Measurements from ENCODE around the gene HNRNPH3. TPM values are rescaled to one million over a fixed set of nuclear protein-coding genes. Genes with fewer than 3 reads are reported as not detected.
A peak's percentile ranks its signal among the peaks of the same experiment; 100 is the strongest.

HNRNPH3 gene
- total and polyA plus RNA-seq, 3 donors from 2014 or later: 87.9 to 220 (median 103) TPM

- no peak for DNase-seq
- no peaks in the 10 kb centered on the region for H3K36me3 ChIP-seq (ENCODE audit: low read depth, missing control alignments)
- TF ChIP-seq POLR2A (IDR thresholded peaks at IDR 0.05) (no peak), CTCF (IDR thresholded peaks at IDR 0.05) (no peak)
- H3K27me3 ChIP-seq: no peaks in the 10 kb centered on the region
- intact Hi-C loops (cut with DNase I; ENCODE audit: low total_unique reads): no loop called here
- no peak overlapping the region for H3K4me3 ChIP-seq
- no peak overlapping the region for H3K27ac ChIP-seq
- no peaks in the 10 kb centered on the region for H3K4me1 ChIP-seq
- WGBS, 2 donors: 87 to 94% methylated on average over 4 of the region's 4 CpGs
- no peaks in the 10 kb centered on the region for H3K9me3 ChIP-seq
These were observed 13.8 kb downstream of the HNRNPH3 start for GRCh38 chr10:68345621-68346020.

- intact Hi-C loops (cut with DNase I; ENCODE audit: low total_unique reads): no loop called here
- no peaks in the 10 kb centered on the region for H3K36me3 ChIP-seq (ENCODE audit: low read depth, missing control alignments)
These were observed 14.9 kb downstream of the HNRNPH3 start for GRCh38 chr10:68346774-68347173.

DNA sequence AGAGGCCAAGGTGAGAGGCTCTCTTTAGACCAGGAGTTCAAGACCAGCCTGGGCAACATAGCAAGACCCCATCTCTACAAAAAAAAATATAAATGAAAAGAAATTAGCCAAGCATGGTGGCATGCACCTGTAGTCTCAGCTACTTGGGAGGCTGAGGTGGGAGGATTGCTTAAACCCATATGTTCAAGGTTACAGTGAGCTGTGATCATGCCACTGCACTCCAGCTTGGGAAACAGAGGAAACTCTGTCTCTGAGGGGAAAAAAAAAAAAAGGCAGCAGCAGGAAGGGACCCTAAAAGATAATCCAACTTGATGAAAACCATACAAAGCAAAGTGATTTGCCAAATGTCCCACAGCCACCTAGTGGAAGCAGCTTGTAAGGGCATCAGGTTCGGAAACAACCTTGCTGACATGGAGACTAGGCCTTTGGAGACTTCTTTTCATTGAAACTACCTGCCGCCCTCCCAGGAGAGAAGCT is 16.4 kb downstream of the HNRNPH3 start:
- peak in 2 of 3 experiments; percentile 42 to 51 for TF ChIP-seq CTCF (IDR thresholded peaks at IDR 0.05)
- TF ChIP-seq POLR2A (IDR thresholded peaks at IDR 0.05): no peak
- 69 to 73% methylated on average over 2 of the region's 2 CpGs for WGBS, 2 donors

More at GRCh38 chr10:68346774-68347173, 14.9 kb downstream of the HNRNPH3 start:
- 92 to 96% methylated on average over 4 of the region's 4 CpGs for WGBS, 2 donors
- Histone ChIP-seq H3K9me3 (no peaks in the 10 kb centered on the region), H3K4me1 (no peaks in the 10 kb centered on the region), H3K27ac (no peak overlapping the region), H3K4me3 (no peak overlapping the region), H3K27me3 (no peaks in the 10 kb centered on the region)
- no peak for TF ChIP-seq POLR2A (IDR thresholded peaks at IDR 0.05)
- TF ChIP-seq CTCF (IDR thresholded peaks at IDR 0.05): no peak
- no peak for DNase-seq

DNA sequence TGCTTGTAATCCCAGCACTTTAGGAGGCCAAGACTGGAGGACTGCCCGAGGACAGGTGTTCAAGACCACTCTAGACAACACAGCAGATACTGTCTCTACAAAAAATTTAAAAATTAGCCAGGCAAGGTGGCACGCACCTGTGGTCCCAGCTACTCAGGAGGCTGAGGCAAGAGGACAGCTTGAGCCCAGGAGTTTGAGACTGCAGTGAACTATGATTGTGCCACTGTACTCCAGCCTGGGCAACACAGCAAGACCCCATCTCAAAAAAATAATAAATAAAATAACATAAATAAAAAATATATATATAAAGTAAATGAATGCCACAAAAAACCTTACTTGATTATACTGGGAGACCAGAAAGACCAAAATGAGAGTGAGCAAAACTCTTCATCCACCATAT is 21.7 kb downstream of the HNRNPH3 start:
- intact Hi-C loops (cut with DNase I; ENCODE audit: low total_unique reads): no loop called here
- no peak overlapping the region for H3K27ac ChIP-seq
- H3K4me1 ChIP-seq: no peaks in the 10 kb centered on the region
- no peaks in the 10 kb centered on the region for H3K36me3 ChIP-seq (ENCODE audit: low read depth, missing control alignments)
- no peak overlapping the region for H3K4me3 ChIP-seq
- no peak for DNase-seq
- H3K27me3 ChIP-seq: no peaks in the 10 kb centered on the region
- H3K9me3 ChIP-seq: no peaks in the 10 kb centered on the region
- 87 to 100% methylated on average over 2 of the region's 2 CpGs for WGBS, 2 donors
- no peak for TF ChIP-seq POLR2A (IDR thresholded peaks at IDR 0.05)
- TF ChIP-seq CTCF (IDR thresholded peaks at IDR 0.05): no peak

More for the DNA sequence above, 16.4 kb downstream of the HNRNPH3 start:
- Histone ChIP-seq H3K9me3 (no peaks in the 10 kb centered on the region), H3K27me3 (no peaks in the 10 kb centered on the region), H3K4me1 (no peaks in the 10 kb centered on the region), H3K4me3 (no peak overlapping the region), H3K27ac (no peak overlapping the region), H3K36me3 (ENCODE audit: low read depth, missing control alignments) (no peaks in the 10 kb centered on the region)
- intact Hi-C loops (cut with DNase I; ENCODE audit: low total_unique reads): no loop called here
- DNase-seq: peak; percentile 31

- no peaks in the 10 kb centered on the region for H3K36me3 ChIP-seq (ENCODE audit: low read depth, missing control alignments)
- no peaks in the 10 kb centered on the region for H3K4me1 ChIP-seq
- H3K4me3 ChIP-seq: no peak overlapping the region
- H3K27ac ChIP-seq: no peak overlapping the region
- DNase-seq: no peak
- 89 to 93% methylated on average over 6 of the region's 6 CpGs for WGBS, 2 donors
- H3K9me3 ChIP-seq: no peaks in the 10 kb centered on the region
- TF ChIP-seq POLR2A (IDR thresholded peaks at IDR 0.05) (no peak), CTCF (IDR thresholded peaks at IDR 0.05) (no peak)
- intact Hi-C loops (cut with DNase I; ENCODE audit: low total_unique reads): no loop called here
- H3K27me3 ChIP-seq: no peaks in the 10 kb centered on the region
These were observed 27.3 kb downstream of the HNRNPH3 start for GRCh38 chr10:68359189-68359588.

All from testis (tissue), 3 donors.